Choroid plexus epithelial cell (primary cell): ENCODE measurements around the gene UNK.

Source experiments
- DNase-seq: peaks from one replicate; pipeline ENCODE4 v3.0.0-alpha.2; 2010; ENCODE audit warnings: low read depth
- H3K4me3 ChIP-seq: 2 replicates; pipeline ENCODE4 v1.5.1; 2011; ENCODE audit warnings: low read depth, mild to moderate bottlenecking, control low read depth, low read length, moderate library complexity
- CTCF ChIP-seq: conservative IDR thresholded peaks from 2 replicates; pipeline ENCODE4 v1.5.1; 2011; ENCODE audit warnings: low read depth, mild to moderate bottlenecking, control low read depth, inconsistent platforms, low read length, moderate library complexity

UNK gene

GRCh38 chr17:75813081-75814020 is 28.7 kb downstream of the UNK start:
- no peak for DNase-seq
- no peak for TF ChIP-seq CTCF

GRCh38 chr17:75814021-75814395 is 29.4 kb downstream of the UNK start:
- no peak for DNase-seq
- no peak for TF ChIP-seq CTCF
- no peak overlapping the region for H3K4me3 ChIP-seq

More at GRCh38 chr17:75813081-75814020, 28.7 kb downstream of the UNK start:
- H3K4me3 ChIP-seq, result no peak overlapping the region

GRCh38 chr17:75814900-75815373 is 30.3 kb downstream of the UNK start:
- DNase-seq, result peak; percentile 70
- no peak overlapping the region for H3K4me3 ChIP-seq
- no peak for TF ChIP-seq CTCF

- H3K4me3 ChIP-seq, result no peak overlapping the region
- no peak for DNase-seq
- TF ChIP-seq CTCF, result no peak
Observed at GRCh38 chr17:75815399-75815798, 30.8 kb downstream of the UNK start.

- TF ChIP-seq CTCF, result no peak
- H3K4me3 ChIP-seq, result no peak overlapping the region
- no peak for DNase-seq
Observed at GRCh38 chr17:75816693-75817092, 32.1 kb downstream of the UNK start.

GRCh38 chr17:75817571-75817970 is 33.0 kb downstream of the UNK start:
- no peak for DNase-seq
- no peak for TF ChIP-seq CTCF
- no peak overlapping the region for H3K4me3 ChIP-seq

- H3K4me3 ChIP-seq, result no peak overlapping the region
- no peak for DNase-seq
- TF ChIP-seq CTCF, result no peak
Observed at GRCh38 chr17:75818326-75818885, 33.8 kb downstream of the UNK start.
